Activated CD4-positive, alpha-beta memory T cell treated with anti-CD3 and anti-CD28 coated beads for 36 hours (primary cell): Measurements from ENCODE around the gene CIZ1. TPM values are rescaled to one million over a fixed set of nuclear protein-coding genes. Genes with fewer than 3 reads are reported as not detected.

Experiments
- CTCF ChIA-PET: fragments of 350-600 bp; sonication (Branson Sonifier 250); formaldehyde crosslinking; loops from one replicate; lab custom pipeline; 2021; ENCODE audit warnings: antibody characterized with exemption, inconsistent platforms; lab: Charles Lee
- POLR2A ChIA-PET: fragments of 350-600 bp; sonication (Branson Sonifier 250); formaldehyde crosslinking; loops from one replicate; lab custom pipeline; 2021; ENCODE audit warnings: antibody characterized with exemption; lab: Charles Lee
- DNase-seq: peaks from one replicate; pipeline ENCODE4 v3.0.0-alpha.2; 2020
- H3K27ac Mint-ChIP-seq: one replicate; pipeline ENCODE4 v1.8.0; 2021; ENCODE audit warnings: mixed read lengths
- H3K27me3 Mint-ChIP-seq: one replicate; pipeline ENCODE4 v1.8.0; 2021; ENCODE audit warnings: mixed read lengths
- H3K36me3 Mint-ChIP-seq: one replicate; pipeline ENCODE4 v1.8.0; 2021; ENCODE audit warnings: mixed read lengths
- H3K4me1 Mint-ChIP-seq: one replicate; pipeline ENCODE4 v1.8.0; 2021; ENCODE audit warnings: low read depth, mixed read lengths
- H3K4me3 Mint-ChIP-seq: one replicate; pipeline ENCODE4 v1.8.0; 2021; ENCODE audit warnings: mild to moderate bottlenecking, mixed read lengths
- H3K9me3 Mint-ChIP-seq: one replicate; pipeline ENCODE4 v1.8.0; 2021; ENCODE audit warnings: mixed read lengths
- intact Hi-C: fragments of 100-400 bp; cut with micrococcal nuclease; formaldehyde crosslinking; loops from one replicate; pipeline ENCODE4 v1.15.1; 2023
- total RNA-seq, 2 experiments: library from RNA; stranded (reverse); gene quantifications; one replicate each; pipeline ENCODE4 v1.2.3, GENCODE V29; 2021

The CIZ1 gene
- total RNA-seq, 2 experiments from 2014 or later = 95.4 to 105 TPM

DNA sequence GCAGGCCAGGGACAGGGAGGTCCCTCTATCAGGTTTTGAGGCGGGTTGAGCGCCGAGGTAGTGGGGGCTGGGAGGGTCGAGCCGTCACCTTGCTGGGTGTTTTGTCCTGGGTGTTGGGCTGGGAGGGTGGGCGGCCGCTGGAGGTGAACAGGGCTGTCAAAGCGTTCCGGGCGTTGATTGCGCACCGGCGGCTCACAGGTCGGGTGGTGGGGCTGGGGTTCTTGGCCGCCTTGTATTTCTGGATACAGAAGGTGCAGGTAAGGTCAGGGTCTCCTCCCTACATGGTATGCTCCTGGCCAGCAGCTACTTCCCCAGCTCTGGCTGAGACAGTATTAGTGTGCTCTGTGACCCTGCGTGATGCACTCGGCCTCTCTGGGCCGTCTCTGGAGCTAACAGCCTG lies 25.2 kb downstream of the CIZ1 start:
- POLR2A ChIA-PET = interaction anchor here (0.6 kb wide), 1 partner anchor 76 kb away, joined by 3 read pairs; no protein-coding TSS in a partner anchor
- Mint-ChIP-seq H3K27me3 (no peaks in the 10 kb centered on the region), H3K36me3 (peaks cover 26% of the 10 kb centered on the region), H3K4me1 (peaks cover 14% of the 10 kb centered on the region), H3K9me3 (no peaks in the 10 kb centered on the region), H3K27ac (no peak overlapping the region), H3K4me3 (no peak overlapping the region)
- intact Hi-C loops = no loop called here
- no peak for DNase-seq
- CTCF ChIA-PET = interaction anchor here (1.8 kb wide), 1 partner anchor 18 kb away, joined by 6 read pairs; no protein-coding TSS in a partner anchor

DNA sequence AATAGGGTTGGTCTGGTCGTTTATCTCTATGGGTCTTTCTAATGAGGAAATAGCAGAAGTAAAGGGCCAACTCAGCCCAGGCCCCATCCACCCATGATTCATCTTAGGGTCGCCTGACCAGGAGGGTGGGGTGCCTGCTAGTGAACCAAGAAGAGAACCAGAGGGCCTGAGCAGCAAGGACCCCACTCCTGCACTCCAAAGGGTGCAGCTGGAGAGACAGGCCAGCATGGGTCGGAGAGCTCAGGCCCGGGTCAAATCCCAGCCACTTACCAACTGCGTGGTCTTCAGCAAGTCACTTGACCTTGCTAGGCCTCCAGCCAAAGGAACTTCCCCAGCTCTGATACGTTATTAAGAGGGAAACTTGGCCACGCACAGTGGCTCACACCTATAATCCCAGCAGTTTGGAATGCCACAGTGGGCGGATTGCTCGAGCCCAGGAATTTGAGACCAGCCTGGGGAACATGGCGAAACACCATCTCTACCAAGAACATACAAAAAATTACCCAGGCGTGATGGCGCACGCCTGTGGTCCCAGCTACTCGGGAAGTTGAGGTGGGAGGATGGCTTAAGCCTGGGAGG lies 27.0 kb downstream of the CIZ1 start:
- Mint-ChIP-seq H3K27ac (no peak overlapping the region), H3K4me1 (peaks cover 22% of the 10 kb centered on the region), H3K36me3 (peaks cover 26% of the 10 kb centered on the region), H3K4me3 (no peak overlapping the region), H3K9me3 (no peaks in the 10 kb centered on the region), H3K27me3 (no peaks in the 10 kb centered on the region)
- ChIA-PET CTCF (interaction anchor here (0.7 kb wide), 1 partner anchor 13 kb away, joined by 3 read pairs; no protein-coding TSS in a partner anchor), POLR2A (no interaction called here)
- intact Hi-C loops = no loop called here
- DNase-seq = no peak

DNA sequence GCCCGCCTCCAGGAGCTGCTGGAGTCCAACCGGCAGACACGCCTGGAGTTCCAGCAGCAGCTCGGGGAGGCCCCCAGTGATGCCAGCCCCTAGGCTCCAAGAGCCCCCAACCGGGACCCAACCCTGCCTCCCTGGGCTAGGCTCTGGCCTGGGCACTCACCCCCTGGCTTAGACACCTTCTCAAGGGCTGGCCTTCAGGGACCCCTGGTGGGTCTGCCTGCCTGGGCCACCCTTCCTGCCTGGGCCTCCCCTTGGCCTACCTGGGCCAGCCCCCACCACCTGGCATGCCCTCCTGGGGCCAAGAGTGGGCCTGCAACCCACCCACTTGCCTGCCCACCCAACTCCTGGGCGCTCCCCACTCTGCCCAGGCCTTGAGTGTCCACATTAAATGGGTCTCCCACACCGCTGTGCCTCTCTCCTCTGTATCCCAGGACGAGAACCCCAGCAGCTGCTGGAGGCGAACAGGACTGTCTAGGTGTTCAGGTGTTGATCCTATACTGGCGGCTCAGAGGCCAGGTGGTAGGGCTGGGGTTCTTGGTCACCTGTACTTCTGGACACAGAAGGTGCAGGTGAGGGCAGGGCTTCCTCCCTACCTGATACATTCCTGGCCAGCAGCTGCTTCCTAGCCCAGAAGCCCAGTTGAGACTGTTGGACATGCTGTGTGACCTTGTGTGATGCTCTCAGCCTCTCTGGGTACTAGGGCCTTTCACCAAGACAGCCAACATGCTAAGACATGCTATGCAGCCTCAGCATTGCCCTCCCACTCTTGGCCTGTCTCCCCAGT lies 27.7 kb downstream of the CIZ1 start:
- Mint-ChIP-seq H3K4me3 (no peak overlapping the region), H3K4me1 (peaks cover 24% of the 10 kb centered on the region), H3K27ac (no peak overlapping the region), H3K27me3 (no peaks in the 10 kb centered on the region), H3K9me3 (no peaks in the 10 kb centered on the region), H3K36me3 (peaks cover 23% of the 10 kb centered on the region)
- intact Hi-C loops = no loop called here
- ChIA-PET CTCF (no interaction called here), POLR2A (no interaction called here)
- DNase-seq = no peak

- no peak for DNase-seq
- no peaks in the 10 kb centered on the region for H3K27me3 Mint-ChIP-seq
- no peak overlapping the region for H3K27ac Mint-ChIP-seq
- H3K4me1 Mint-ChIP-seq = peaks cover 24% of the 10 kb centered on the region
- intact Hi-C loops = no loop called here
- peaks cover 20% of the 10 kb centered on the region for H3K36me3 Mint-ChIP-seq
- H3K9me3 Mint-ChIP-seq = no peaks in the 10 kb centered on the region
- ChIA-PET CTCF (interaction anchor here (1.5 kb wide), 1 partner anchor 12 kb away, joined by 3 read pairs; no protein-coding TSS in a partner anchor), POLR2A (no interaction called here)
- no peak overlapping the region for H3K4me3 Mint-ChIP-seq
These were observed 28.3 kb downstream of the CIZ1 start for GRCh38 chr9:128163027-128163515.

GRCh38 chr9:128162215-128163026 lies 29.0 kb downstream of the CIZ1 start:
- H3K4me3 Mint-ChIP-seq = no peak overlapping the region
- CTCF ChIA-PET = interaction anchor here (0.8 to 1.5 kb wide), 2 partner anchors 12 to 28 kb away, joined by 3 read pairs; no protein-coding TSS in a partner anchor
- peaks cover 20% of the 10 kb centered on the region for H3K36me3 Mint-ChIP-seq
- H3K9me3 Mint-ChIP-seq = no peaks in the 10 kb centered on the region
- intact Hi-C loops = no loop called here
- POLR2A ChIA-PET = interaction anchor here (4.1 kb wide), 1 partner anchor 29 kb away, joined by 19 read pairs; the partner anchor contains the start of gene CIZ1
- peaks cover 24% of the 10 kb centered on the region for H3K4me1 Mint-ChIP-seq
- H3K27me3 Mint-ChIP-seq = no peaks in the 10 kb centered on the region
- no peak for DNase-seq
- peak overlapping the region; percentile 64 for H3K27ac Mint-ChIP-seq

DNA sequence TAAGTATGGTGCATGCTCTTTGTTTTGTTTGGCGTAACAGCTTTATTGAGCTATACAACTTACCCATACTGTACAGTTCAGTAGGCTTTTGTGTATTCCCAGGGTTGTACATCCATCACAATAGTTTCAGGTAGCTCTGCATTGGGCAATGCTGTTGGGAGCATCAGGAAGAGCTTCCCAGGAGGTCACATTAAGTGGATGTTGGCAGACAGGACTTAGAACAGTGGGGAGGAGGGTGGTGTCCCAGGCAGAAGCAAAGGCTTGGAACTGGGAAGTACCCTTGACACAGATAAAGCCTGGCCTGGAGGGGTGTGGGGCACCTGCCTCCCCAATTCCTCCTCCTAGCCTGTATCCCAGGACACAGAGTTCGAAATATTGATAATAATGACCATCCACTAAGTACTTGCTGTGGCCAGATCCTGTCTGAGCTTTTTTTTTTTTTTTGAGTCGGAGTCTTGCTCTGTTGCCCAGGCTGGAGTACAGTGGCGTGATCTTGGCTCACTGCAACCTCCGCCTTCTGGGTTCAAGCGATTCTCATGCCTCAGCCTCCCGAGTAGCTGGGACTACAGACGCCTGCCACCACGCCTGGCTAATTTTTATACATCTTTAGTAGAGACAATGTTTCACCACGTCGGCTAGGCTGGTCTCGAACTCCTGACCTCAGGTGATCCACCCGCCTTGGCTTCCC lies 30.0 kb downstream of the CIZ1 start:
- peaks cover 13% of the 10 kb centered on the region for H3K36me3 Mint-ChIP-seq
- no peak for DNase-seq
- intact Hi-C loops = no loop called here
- no peaks in the 10 kb centered on the region for H3K9me3 Mint-ChIP-seq
- no peaks in the 10 kb centered on the region for H3K27me3 Mint-ChIP-seq
- ChIA-PET CTCF (interaction anchor here (1.2 to 2.7 kb wide), 3 partner anchors 29 to 218 kb away, joined by 3 to 9 read pairs (median 7); no protein-coding TSS in a partner anchor), POLR2A (interaction anchor here (0.7 to 4.1 kb wide), 3 partner anchors 30 to 290 kb away, joined by 3 to 19 read pairs (median 4); partner anchors contain the start of genes CIZ1 and PTGES2)
- peak overlapping the region; percentile 74 for H3K4me3 Mint-ChIP-seq
- peaks cover 24% of the 10 kb centered on the region for H3K4me1 Mint-ChIP-seq
- H3K27ac Mint-ChIP-seq = no peak overlapping the region

GRCh38 chr9:128160603-128160987 lies 30.8 kb downstream of the CIZ1 start:
- H3K4me1 Mint-ChIP-seq = peaks cover 24% of the 10 kb centered on the region
- ChIA-PET POLR2A (interaction anchor here (0.7 to 4.1 kb wide), 2 partner anchors 31 to 33 kb away, joined by 4 to 19 read pairs; partner anchors contain the start of genes CIZ1 and PTGES2), CTCF (interaction anchor here (0.6 to 2.7 kb wide), 6 partner anchors 13 to 217 kb away, joined by 3 to 9 read pairs (median 4); no protein-coding TSS in a partner anchor)
- H3K4me3 Mint-ChIP-seq = peak overlapping the region; percentile 74
- H3K27me3 Mint-ChIP-seq = no peaks in the 10 kb centered on the region
- peak; percentile 70 for DNase-seq
- H3K9me3 Mint-ChIP-seq = no peaks in the 10 kb centered on the region
- H3K36me3 Mint-ChIP-seq = peaks cover 10% of the 10 kb centered on the region
- intact Hi-C loops = loop anchor here (1.0 kb wide), 3 partner anchors 32 to 116 kb away; partner anchors contain the start of genes DNM1, GOLGA2 and SWI5
- H3K27ac Mint-ChIP-seq = peak overlapping the region; percentile 79

GRCh38 chr9:128159784-128160602 lies 31.4 kb downstream of the CIZ1 start, which contains the start of gene BBLN:
BBLN (plus strand) TSS chr9:128160265; CDS start chr9:128160408, 143 bp downstream.
- POLR2A ChIA-PET = interaction anchor here (0.7 to 4.1 kb wide), 3 partner anchors 24 to 33 kb away, joined by 4 to 19 read pairs (median 4); partner anchors contain the start of genes CIZ1 and PTGES2
- peak; percentile 97 for DNase-seq
- H3K9me3 Mint-ChIP-seq = no peaks in the 10 kb centered on the region
- CTCF ChIA-PET = interaction anchor here (0.6 to 2.7 kb wide), 10 partner anchors 13 to 425 kb away, joined by 3 to 9 read pairs (median 4); partner anchors contain the start of gene TOR2A
- peaks cover 24% of the 10 kb centered on the region for H3K4me1 Mint-ChIP-seq
- intact Hi-C loops = loop anchor here (1.0 kb wide), 3 partner anchors 32 to 116 kb away; partner anchors contain the start of genes DNM1, GOLGA2 and SWI5
- no peaks in the 10 kb centered on the region for H3K27me3 Mint-ChIP-seq
- H3K4me3 Mint-ChIP-seq = peak within 1 kb of the TSS; percentile 74
- H3K36me3 Mint-ChIP-seq = peaks cover 10% of the 10 kb centered on the region
- peak within 1 kb of the TSS; percentile 82 for H3K27ac Mint-ChIP-seq

DNA sequence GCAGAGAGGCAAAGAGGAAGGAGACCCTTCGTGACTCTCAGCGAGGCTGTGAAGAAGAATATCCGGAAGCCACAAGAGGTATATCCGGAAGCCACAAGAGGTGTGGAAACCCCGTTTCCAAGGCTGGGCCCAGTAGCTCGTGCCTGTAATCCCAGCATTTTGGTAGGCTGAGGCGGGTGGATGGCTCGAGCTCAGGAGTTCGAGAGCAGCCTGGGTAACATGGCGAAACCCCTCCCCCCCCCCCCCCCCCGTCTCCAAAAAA lies 31.9 kb downstream of the CIZ1 start:
- Mint-ChIP-seq H3K4me3 (peak overlapping the region; percentile 74), H3K27me3 (no peaks in the 10 kb centered on the region), H3K9me3 (no peaks in the 10 kb centered on the region), H3K4me1 (peaks cover 24% of the 10 kb centered on the region), H3K36me3 (peaks cover 10% of the 10 kb centered on the region), H3K27ac (peak overlapping the region; percentile 82)
- DNase-seq = peak; percentile 74
- CTCF ChIA-PET = interaction anchor here (0.7 to 2.7 kb wide), 7 partner anchors 28 to 425 kb away, joined by 3 to 9 read pairs (median 4); partner anchors contain the start of gene TOR2A
- POLR2A ChIA-PET = interaction anchor here (1.2 to 4.1 kb wide), 2 partner anchors 25 to 32 kb away, joined by 4 to 19 read pairs; partner anchors contain the start of gene CIZ1
- intact Hi-C loops = no loop called here
